Mucosa of rectum (tissue), 2 donors: ENCODE data around the gene PCDH11X.
"Not testable (repeated sequence)": the region's sequence is repeated elsewhere in the genome, so short reads cannot be mapped to it uniquely, and the experiment has no call there.

Experiments
- H3K27ac ChIP-seq, 2 donors: one replicate each; pipeline ENCODE4 v1.7.0; 2013; ENCODE audit warnings: inconsistent platforms in 2 of 2, low read depth in 2 of 2, low read length in 2 of 2
- H3K27me3 ChIP-seq, 2 donors: one replicate each; pipeline ENCODE4 v1.7.0; 2013; ENCODE audit warnings: low read length in 2 of 2; ENCODE audit not compliant: control insufficient read depth in 2 of 2, insufficient read depth in 2 of 2
- H3K36me3 ChIP-seq, 2 donors: one replicate each; pipeline ENCODE4 v1.7.0; 2013; ENCODE audit warnings: low read length in 2 of 2; ENCODE audit not compliant: control insufficient read depth in 2 of 2, insufficient read depth in 2 of 2
- H3K4me1 ChIP-seq, 2 donors: one replicate each; pipeline ENCODE4 v1.7.0; 2013; ENCODE audit warnings: low read length in 2 of 2, mild to moderate bottlenecking in 1 of 2; ENCODE audit not compliant: control insufficient read depth in 2 of 2, insufficient read depth in 2 of 2
- H3K4me3 ChIP-seq, 2 donors: one replicate each; pipeline ENCODE4 v1.7.0; 2013; ENCODE audit warnings: low read length in 2 of 2
- H3K9ac ChIP-seq, 2 donors: one replicate each; pipeline ENCODE4 v1.7.0; 2013; ENCODE audit warnings: low read length in 2 of 2, low read depth in 1 of 2, mild to moderate bottlenecking in 1 of 2
- H3K9me3 ChIP-seq, 2 donors: one replicate each; pipeline ENCODE4 v1.7.0; 2013; ENCODE audit warnings: low read length in 2 of 2; ENCODE audit not compliant: control insufficient read depth in 2 of 2
- donor health status: healthy.
- donor health status: Normal muscosa, but diverticular disease.

The PCDH11X gene, protein sequence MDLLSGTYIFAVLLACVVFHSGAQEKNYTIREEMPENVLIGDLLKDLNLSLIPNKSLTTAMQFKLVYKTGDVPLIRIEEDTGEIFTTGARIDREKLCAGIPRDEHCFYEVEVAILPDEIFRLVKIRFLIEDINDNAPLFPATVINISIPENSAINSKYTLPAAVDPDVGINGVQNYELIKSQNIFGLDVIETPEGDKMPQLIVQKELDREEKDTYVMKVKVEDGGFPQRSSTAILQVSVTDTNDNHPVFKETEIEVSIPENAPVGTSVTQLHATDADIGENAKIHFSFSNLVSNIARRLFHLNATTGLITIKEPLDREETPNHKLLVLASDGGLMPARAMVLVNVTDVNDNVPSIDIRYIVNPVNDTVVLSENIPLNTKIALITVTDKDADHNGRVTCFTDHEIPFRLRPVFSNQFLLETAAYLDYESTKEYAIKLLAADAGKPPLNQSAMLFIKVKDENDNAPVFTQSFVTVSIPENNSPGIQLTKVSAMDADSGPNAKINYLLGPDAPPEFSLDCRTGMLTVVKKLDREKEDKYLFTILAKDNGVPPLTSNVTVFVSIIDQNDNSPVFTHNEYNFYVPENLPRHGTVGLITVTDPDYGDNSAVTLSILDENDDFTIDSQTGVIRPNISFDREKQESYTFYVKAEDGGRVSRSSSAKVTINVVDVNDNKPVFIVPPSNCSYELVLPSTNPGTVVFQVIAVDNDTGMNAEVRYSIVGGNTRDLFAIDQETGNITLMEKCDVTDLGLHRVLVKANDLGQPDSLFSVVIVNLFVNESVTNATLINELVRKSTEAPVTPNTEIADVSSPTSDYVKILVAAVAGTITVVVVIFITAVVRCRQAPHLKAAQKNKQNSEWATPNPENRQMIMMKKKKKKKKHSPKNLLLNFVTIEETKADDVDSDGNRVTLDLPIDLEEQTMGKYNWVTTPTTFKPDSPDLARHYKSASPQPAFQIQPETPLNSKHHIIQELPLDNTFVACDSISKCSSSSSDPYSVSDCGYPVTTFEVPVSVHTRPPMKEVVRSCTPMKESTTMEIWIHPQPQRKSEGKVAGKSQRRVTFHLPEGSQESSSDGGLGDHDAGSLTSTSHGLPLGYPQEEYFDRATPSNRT (N-terminal part only)

DNA sequence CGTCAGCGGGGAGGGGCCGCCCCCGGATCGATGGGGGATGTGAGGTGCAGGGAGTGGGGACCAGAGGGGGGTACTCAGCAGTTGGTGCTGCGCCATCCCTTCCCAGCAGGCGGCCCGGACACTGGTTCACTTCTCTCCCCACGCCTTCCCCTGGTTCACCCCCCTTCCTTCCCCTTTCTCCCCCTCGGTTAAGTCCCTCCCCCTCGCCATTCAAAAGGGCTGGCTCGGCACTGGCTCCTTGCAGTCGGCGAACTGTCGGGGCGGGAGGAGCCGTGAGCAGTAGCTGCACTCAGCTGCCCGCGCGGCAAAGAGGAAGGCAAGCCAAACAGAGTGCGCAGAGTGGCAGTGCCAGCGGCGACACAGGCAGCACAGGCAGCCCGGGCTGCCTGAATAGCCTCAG, at the start of gene PCDH11X:
TSS of gene PCDH11X (plus strand) at position 241 of the 400 bp plus-strand sequence. CDS start 56,130 bp downstream, outside the sequence.
- H3K4me1 ChIP-seq, H3K9ac ChIP-seq, H3K36me3 ChIP-seq, H3K9me3 ChIP-seq, H3K4me3 ChIP-seq, H3K27me3 ChIP-seq, H3K27ac ChIP-seq: not testable (repeated sequence)

DNA sequence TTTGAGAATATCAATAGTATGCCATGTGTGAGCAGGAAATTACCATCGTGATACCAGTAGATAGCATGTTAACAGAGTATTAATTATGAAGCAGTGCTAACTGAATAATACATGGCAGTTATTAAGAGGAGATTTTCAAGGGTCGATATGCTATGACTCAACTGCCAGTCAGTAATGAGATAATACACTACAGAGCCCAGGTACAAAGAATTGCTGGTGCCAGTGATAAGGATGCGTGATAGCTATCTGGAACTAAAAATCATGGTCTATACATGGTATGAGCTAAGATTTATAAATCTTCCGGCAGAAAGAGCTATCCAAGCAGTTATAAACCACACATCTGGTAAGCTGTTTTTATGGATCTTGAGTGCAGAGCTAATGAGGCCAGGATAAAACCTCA, 31.7 kb upstream of the PCDH11X start:
- H3K27ac ChIP-seq, H3K4me3 ChIP-seq, H3K4me1 ChIP-seq, H3K9me3 ChIP-seq, H3K36me3 ChIP-seq, H3K27me3 ChIP-seq, H3K9ac ChIP-seq: not testable (repeated sequence)

GRCh38 chrX:91753022-91753421, 26.2 kb upstream of the PCDH11X start:
- H3K9me3 ChIP-seq, H3K27ac ChIP-seq, H3K36me3 ChIP-seq, H3K4me1 ChIP-seq, H3K4me3 ChIP-seq, H3K9ac ChIP-seq, H3K27me3 ChIP-seq: not testable (repeated sequence)

DNA sequence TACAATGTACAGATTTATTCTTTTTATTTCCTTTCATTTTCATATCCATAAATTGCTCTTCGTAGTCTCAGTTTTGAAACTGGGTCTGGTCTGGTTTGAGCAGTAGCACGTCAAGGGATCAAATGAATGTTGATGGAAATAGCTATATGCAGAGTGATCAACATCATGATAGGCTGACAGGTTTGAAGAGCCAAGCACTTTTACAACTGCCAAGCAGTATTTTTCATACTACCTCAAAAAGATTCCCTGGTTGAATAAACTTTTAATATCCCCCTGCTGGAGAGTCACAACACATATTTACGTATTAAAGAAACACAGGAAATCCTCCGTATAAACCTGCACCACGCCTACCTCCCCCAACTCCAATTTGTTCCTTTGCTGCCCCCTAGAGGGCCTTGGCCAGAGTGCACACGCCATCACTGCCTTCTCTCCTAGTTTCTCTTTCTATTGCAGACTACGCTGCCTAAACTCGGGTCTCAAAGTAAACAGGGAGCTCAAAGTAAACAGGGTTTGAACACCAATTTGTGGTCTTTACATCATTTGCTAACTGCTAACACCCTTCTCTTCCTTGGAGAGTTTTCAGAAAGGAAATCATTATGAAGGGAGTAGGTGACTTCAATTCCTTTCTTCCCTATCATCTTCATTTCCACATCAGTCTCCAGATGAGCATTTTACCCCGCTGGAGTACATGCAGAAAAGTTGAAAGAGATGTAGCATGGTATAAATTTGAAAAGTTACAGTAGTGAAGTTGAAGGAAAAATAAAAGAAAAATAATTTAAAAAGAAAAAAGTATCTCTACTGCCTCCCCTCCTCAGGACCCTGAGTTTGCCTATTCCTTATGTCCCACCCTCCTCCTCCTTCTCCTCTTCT, 8.3 kb upstream of the PCDH11X start:
- not testable (repeated sequence) for H3K4me3 ChIP-seq, H3K4me1 ChIP-seq, H3K9ac ChIP-seq

GRCh38 chrX:91773943-91774342, 5.2 kb upstream of the PCDH11X start:
- not testable (repeated sequence) for H3K4me3 ChIP-seq, H3K9ac ChIP-seq, H3K27me3 ChIP-seq, H3K4me1 ChIP-seq, H3K27ac ChIP-seq, H3K9me3 ChIP-seq, H3K36me3 ChIP-seq

More for the DNA sequence above, 8.3 kb upstream of the PCDH11X start:
- H3K36me3 ChIP-seq, H3K27ac ChIP-seq, H3K27me3 ChIP-seq, H3K9me3 ChIP-seq: not testable (repeated sequence)

GRCh38 chrX:91780008-91780407, 833 bp downstream of the PCDH11X start:
- not testable (repeated sequence) for H3K4me3 ChIP-seq, H3K9ac ChIP-seq, H3K27me3 ChIP-seq, H3K27ac ChIP-seq, H3K4me1 ChIP-seq, H3K36me3 ChIP-seq, H3K9me3 ChIP-seq

DNA sequence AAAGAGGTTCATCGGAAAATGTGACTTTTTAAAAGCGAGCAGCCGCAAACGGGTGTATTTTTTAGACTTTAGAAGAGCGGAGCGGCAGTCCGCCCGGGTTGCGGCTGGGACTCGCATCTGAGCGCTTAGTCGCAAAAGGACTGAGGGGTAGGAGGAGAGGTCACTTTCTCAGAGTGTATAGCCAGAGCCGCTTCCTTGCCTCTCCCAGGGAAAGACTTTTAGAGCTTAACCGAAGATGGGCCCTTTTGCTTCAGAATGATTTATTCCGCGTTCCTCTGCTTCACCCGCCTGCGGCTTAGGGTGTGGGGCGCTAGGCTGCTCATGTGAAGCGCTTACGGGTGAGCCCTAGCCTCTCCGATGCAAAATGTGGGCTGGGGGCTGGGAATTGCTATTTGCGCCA, 1.5 kb downstream of the PCDH11X start:
- not testable (repeated sequence) for H3K9me3 ChIP-seq, H3K4me3 ChIP-seq, H3K27me3 ChIP-seq, H3K36me3 ChIP-seq, H3K9ac ChIP-seq, H3K27ac ChIP-seq, H3K4me1 ChIP-seq

DNA sequence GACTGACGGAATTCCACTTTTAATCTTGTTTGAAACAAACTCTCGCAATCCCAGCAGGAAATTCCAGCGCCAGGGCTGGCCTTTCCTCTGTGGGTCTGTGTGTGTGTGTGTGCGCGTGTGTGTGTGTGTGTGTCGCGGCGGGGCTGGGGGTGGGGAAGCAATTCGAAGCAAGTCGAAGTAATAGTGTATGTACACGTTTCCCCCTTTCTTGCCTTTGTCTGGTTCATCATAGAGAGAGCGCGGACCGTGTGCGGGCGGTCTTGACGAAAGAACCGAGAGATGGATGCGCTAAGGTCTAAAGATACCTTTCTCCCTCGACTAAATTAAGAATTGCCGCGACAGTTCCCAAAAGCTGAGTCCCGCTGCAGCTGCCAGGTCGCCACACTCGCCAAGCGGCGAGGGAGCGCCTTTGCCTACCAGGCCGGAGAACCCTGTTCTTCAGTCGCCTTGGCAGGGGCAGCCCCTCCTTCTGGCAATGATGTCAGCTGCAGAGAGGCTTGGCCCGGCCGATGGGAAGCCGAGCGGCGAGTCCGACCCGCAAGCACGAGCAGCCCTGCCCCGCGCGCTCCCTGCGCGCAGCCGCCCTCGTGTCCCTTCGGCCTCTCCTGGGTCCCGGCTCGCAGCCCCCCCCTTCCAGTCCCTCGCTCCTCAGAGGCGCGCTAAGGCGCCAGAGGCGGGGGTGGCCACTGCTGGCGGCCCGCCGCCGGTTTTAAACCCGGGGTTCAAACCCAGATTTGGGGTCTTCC, 2.6 kb downstream of the PCDH11X start:
- H3K4me3 ChIP-seq = not testable (repeated sequence)

GRCh38 chrX:91782825-91783224, 3.6 kb downstream of the PCDH11X start:
- not testable (repeated sequence) for H3K36me3 ChIP-seq, H3K9me3 ChIP-seq, H3K27me3 ChIP-seq, H3K4me3 ChIP-seq, H3K9ac ChIP-seq, H3K27ac ChIP-seq, H3K4me1 ChIP-seq

More for the DNA sequence above, 2.6 kb downstream of the PCDH11X start:
- not testable (repeated sequence) for H3K27ac ChIP-seq, H3K9me3 ChIP-seq, H3K4me1 ChIP-seq, H3K9ac ChIP-seq, H3K36me3 ChIP-seq, H3K27me3 ChIP-seq
